ENCODE results near the gene ABLIM1.

Gene ABLIM1

DNA sequence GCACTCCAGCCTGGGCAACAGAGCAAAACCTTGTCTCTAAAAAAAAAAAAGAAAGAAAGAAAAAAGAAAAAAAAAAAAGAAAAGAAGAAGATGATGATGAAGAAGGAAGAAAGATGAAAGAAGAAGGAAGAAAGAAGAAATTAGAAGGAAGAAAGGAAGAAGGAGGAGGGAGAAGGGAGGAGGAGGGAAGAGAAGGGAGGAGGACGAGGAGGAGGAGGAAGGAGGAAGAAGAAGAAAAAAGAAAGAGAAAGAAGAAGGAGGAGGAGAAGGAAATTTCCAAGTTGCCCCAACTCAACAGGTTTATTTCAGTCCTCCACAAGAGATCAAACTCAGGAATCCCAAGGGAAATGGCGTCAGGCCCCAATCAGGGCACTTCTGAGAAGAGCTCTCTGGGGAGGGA, 115.7 kb downstream of the ABLIM1 start:
- DNase-seq = no peak

DNA sequence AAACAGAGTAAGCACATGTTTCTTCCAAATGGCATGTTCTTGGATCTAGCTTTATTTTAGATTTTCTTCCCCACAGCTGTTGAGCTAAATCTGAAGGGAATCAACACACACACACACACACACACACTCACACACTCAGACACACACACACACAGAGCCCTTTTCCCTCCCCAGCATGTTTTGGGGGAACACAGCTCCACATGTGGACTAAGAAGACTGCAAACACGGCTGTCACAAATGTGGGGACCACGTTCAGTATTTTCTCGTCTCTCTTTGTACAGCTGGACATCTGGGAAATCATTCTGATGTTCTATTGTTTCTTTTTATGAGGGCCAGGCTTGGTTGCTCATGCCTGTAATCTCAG, 116.3 kb downstream of the ABLIM1 start:
- DNase-seq = no peak

- DNase-seq = peak; percentile 89
Observed at GRCh38 chr10:114541081-114541796, 116.8 kb downstream of the ABLIM1 start.

GRCh38 chr10:114540236-114540635, 117.8 kb downstream of the ABLIM1 start:
- DNase-seq = no peak

DNA sequence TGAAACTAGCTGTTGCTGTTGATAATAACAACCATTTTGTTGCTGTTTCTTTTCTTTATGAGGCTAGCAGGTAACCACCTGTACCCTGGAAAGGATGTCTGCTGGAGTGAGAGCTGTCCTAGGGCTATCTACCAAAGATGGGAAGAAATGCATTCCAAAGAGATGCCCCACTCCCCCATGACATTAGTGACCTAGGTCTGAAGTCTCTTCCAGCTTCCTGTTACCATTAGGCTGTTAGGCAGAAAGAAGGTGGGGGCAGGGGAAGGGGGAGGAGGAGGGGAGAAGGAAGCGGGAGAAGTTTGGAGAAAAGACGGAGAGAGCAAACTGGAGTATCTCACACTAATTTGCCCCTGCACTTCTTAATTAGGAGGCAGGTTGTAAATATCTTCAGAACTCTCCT, 118.5 kb downstream of the ABLIM1 start:
- no peak for DNase-seq

- DNase-seq = peak; percentile 68
Observed at GRCh38 chr10:114538181-114538906, 119.7 kb downstream of the ABLIM1 start.

GRCh38 chr10:114537736-114538135, 120.3 kb downstream of the ABLIM1 start:
- DNase-seq = no peak

GRCh38 chr10:114534571-114534981, 123.5 kb downstream of the ABLIM1 start:
- DNase-seq = no peak

DNA sequence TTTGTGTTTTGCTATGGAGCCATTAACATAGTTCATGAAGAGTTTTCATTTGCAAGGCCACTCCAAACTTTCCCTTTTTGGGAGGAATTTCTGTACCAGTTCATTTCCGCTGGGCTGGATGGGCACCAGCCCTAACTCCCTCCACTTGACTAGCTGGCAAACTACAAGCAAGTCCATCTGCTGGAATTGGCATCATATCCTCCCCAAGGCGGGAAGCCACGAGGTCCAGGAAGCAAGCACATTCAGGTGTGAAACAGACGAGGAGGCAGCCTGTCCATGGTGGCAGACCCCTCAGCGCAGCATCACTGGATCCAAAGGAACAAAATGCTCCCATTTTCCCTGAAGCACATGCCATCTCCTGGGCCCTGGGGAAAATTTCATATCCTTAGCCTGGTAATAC, 125.8 kb downstream of the ABLIM1 start:
- no peak for DNase-seq

GRCh38 chr10:114526504-114527238, 131.4 kb downstream of the ABLIM1 start:
- DNase-seq = peak; percentile 94

GRCh38 chr10:114526126-114526503, 132.0 kb downstream of the ABLIM1 start:
- DNase-seq = peak; percentile 71

- DNase-seq = peak; percentile 54
Observed at GRCh38 chr10:114525368-114525949, 132.6 kb downstream of the ABLIM1 start.

GRCh38 chr10:114523876-114524275, 134.2 kb downstream of the ABLIM1 start:
- no peak for DNase-seq

DNA sequence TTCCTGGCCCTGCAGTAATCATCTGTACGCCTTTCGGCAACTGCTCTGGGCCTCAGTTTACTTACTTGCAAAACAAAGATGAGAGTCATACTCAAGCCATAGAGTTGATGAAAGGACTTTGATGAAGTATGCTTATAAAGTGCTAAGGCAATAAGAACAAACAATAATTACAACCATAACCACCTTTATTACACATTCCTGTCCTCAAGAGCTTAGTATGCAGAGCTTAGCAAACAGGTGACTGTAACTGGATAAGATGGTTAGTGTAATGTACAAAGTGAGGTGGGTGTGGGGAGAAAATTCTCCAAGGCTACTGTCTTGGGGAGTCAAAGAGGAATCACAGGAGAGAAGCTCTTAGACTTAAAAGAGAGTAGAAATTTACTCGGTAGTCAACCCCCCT, 136.8 kb downstream of the ABLIM1 start:
- no peak for DNase-seq

GRCh38 chr10:114520453-114520852, 137.6 kb downstream of the ABLIM1 start:
- no peak for DNase-seq

- DNase-seq = no peak
Observed at GRCh38 chr10:114519756-114520293, 138.2 kb downstream of the ABLIM1 start.

DNA sequence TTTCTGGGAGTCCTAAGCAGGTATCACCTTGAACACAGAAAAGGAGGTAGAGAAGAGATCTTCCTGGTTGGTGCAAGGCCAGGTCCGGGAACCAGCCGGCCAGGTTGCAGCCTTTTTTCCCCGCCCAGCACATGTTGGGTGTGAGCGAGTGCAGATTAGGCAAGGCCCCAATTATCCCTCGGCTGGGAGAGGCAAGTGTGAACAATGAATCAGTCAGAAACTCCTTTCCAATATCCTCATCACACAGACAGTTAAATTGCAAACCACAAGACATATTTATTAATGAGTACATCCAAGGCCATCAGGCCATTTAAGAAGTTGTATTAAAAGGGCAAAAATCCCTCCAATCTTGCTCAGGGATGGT, 138.8 kb downstream of the ABLIM1 start:
- no peak for DNase-seq

GRCh38 chr10:114518401-114519305, 139.4 kb downstream of the ABLIM1 start:
- DNase-seq = no peak

DNA sequence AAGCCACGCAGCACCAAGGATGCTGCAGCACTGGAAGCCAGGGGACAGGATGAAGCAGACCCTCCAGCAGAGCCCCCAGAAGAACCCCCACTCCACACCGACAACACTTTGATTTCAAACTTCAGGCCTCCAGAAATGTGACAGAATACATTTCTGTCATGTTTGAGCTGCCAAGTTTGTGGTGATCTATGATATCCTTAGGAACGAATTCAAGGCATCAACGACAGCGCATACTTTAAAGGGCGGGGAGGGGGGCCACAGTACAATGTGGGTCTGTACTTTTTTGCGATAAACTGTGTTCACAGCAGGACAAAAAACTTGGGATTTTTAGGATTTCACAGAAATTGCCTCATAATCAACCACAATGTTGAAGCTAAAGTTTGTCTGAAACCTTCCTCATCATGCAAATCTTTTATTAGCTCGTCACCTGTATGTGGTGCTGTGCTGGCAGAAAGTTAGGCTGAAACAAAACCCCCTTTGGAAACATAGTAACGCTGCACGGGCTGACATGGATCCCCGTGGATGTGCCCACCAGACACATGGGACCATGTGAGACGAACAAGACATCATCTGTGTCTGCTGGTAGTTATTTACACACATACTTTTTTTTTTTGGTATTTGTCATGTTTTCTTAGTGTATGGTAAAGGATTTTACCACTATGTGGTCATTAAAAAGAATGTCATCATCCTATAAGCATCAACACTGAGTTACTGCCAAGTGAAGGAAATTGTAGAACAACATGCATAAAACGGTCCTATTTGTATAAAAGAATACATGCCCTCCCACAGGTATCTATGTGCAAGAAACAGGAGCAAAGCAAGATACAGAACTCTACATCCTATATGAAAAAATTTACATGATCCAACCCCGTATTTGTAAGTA, 140.5 kb downstream of the ABLIM1 start:
- DNase-seq = no peak

DNA sequence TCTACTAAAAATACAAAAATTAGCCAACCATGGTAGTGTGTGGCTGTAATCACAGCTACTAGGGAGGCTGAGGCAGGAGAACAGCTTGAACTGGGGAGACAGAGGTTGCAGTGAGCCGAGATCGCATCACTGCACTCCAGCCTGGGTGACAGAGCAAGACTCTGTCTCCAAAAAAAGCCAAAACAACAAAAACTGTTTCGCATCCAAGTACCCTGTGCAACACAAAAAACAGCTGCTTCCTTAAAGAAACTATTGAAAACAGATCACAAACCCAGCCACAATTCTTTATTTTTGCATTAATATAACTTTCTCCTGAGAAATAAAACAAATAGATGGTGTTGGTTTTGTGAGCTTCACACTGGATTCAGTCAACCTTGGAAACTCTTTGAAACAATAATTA, 141.7 kb downstream of the ABLIM1 start:
- DNase-seq = no peak

- DNase-seq = no peak
Observed at GRCh38 chr10:114515298-114515914, 142.7 kb downstream of the ABLIM1 start.

Measured in central memory CD4-positive, alpha-beta T cell (primary cell).